ENCODE data around the gene NT5DC1.

NT5DC1 gene

GRCh38 chr6:116279232-116280160 is 178.8 kb downstream of the NT5DC1 start, which contains the start of gene TSPYL1:
TSS of gene TSPYL1 (minus strand) at chr6:116279930. CDS start at chr6:116279830, 100 bp downstream.
- peaks cover 62% of the 10 kb centered on the region for H3K79me2 ChIP-seq (ENCODE audit: insufficient read depth, low read length)

GRCh38 chr6:116280161-116280932 is 179.7 kb downstream of the NT5DC1 start:
- DNase-seq (no peak), ATAC-seq (ENCODE audit: insufficient read depth, low read depth) (no peak)
- no peaks in the 10 kb centered on the region for H3K27me3 ChIP-seq (ENCODE audit: insufficient read depth, low read length, poor library complexity)
- H3K4me3 ChIP-seq (ENCODE audit: low read depth in 1 of 2, low read length in 2 of 2) = peak overlapping the region; percentile 60 to 95; a peak in 3 of 4 replicates
- no peaks in the 10 kb centered on the region for H3K9me3 ChIP-seq (ENCODE audit: insufficient read depth, low read length, severe bottlenecking)
- peaks cover 25% of the 10 kb centered on the region for H4K20me1 ChIP-seq (ENCODE audit: insufficient read depth, low read length)
- H2AFZ ChIP-seq (ENCODE audit: low read depth, low read length) = peak overlapping the region; percentile 90
- H3K9ac ChIP-seq (ENCODE audit: low read depth, low read length) = peak overlapping the region; percentile 93
- H3K36me3 ChIP-seq (ENCODE audit: insufficient read depth, low read length) = peaks cover 36% of the 10 kb centered on the region
- peaks cover 54% of the 10 kb centered on the region for H3K79me2 ChIP-seq (ENCODE audit: insufficient read depth, low read length)
- H3K4me1 ChIP-seq (ENCODE audit: insufficient read depth, low read length) = peaks cover 51% of the 10 kb centered on the region
- TF ChIP-seq EZH2 (IDR thresholded peaks at IDR 0.05; ENCODE audit: borderline replicate concordance, low read depth, low read length, severe bottlenecking) (no peak), CTCF (IDR thresholded peaks at IDR 0.05; ENCODE audit: borderline replicate concordance, extremely low read depth, low read length, poor library complexity, severe bottlenecking) (no peak)
- H3K4me2 ChIP-seq (ENCODE audit: insufficient read depth, low read length) = peak overlapping the region; percentile 98
- H3K27ac ChIP-seq (ENCODE audit: low read length) = peak overlapping the region; percentile 92

More at GRCh38 chr6:116279232-116280160, 178.8 kb downstream of the NT5DC1 start, which contains the start of gene TSPYL1:
- H3K36me3 ChIP-seq (ENCODE audit: insufficient read depth, low read length) = peaks cover 43% of the 10 kb centered on the region
- no peaks in the 10 kb centered on the region for H3K27me3 ChIP-seq (ENCODE audit: insufficient read depth, low read length, poor library complexity)
- H3K9ac ChIP-seq (ENCODE audit: low read depth, low read length) = peak within 1 kb of the TSS; percentile 93
- peak; percentile 48 for TF ChIP-seq CTCF (IDR thresholded peaks at IDR 0.05; ENCODE audit: borderline replicate concordance, extremely low read depth, low read length, poor library complexity, severe bottlenecking)
- TF ChIP-seq EZH2 (IDR thresholded peaks at IDR 0.05; ENCODE audit: borderline replicate concordance, low read depth, low read length, severe bottlenecking) = no peak
- no peaks in the 10 kb centered on the region for H3K9me3 ChIP-seq (ENCODE audit: insufficient read depth, low read length, severe bottlenecking)
- peak within 1 kb of the TSS; percentile 60 to 95 for H3K4me3 ChIP-seq (ENCODE audit: low read depth in 1 of 2, low read length in 2 of 2)
- H3K4me1 ChIP-seq (ENCODE audit: insufficient read depth, low read length) = peaks cover 59% of the 10 kb centered on the region
- peak within 1 kb of the TSS; percentile 92 for H3K27ac ChIP-seq (ENCODE audit: low read length)
- H4K20me1 ChIP-seq (ENCODE audit: insufficient read depth, low read length) = peaks cover 28% of the 10 kb centered on the region
- peak within 1 kb of the TSS; percentile 90 for H2AFZ ChIP-seq (ENCODE audit: low read depth, low read length)
- peak; percentile 94 for DNase-seq
- peak within 1 kb of the TSS; percentile 98 for H3K4me2 ChIP-seq (ENCODE audit: insufficient read depth, low read length)
- ATAC-seq (ENCODE audit: insufficient read depth, low read depth) = peak; percentile 93

- Histone ChIP-seq H3K4me2 (ENCODE audit: insufficient read depth, low read length) (peak overlapping the region; percentile 98), H3K36me3 (ENCODE audit: insufficient read depth, low read length) (peaks cover 32% of the 10 kb centered on the region), H2AFZ (ENCODE audit: low read depth, low read length) (peak overlapping the region; percentile 90), H3K4me3 (ENCODE audit: low read depth in 1 of 2, low read length in 2 of 2) (peak overlapping the region; percentile 60 to 95; a peak in 3 of 4 replicates), H3K79me2 (ENCODE audit: insufficient read depth, low read length) (peaks cover 48% of the 10 kb centered on the region), H3K27me3 (ENCODE audit: insufficient read depth, low read length, poor library complexity) (no peaks in the 10 kb centered on the region), H3K9me3 (ENCODE audit: insufficient read depth, low read length, severe bottlenecking) (no peaks in the 10 kb centered on the region), H4K20me1 (ENCODE audit: insufficient read depth, low read length) (peaks cover 24% of the 10 kb centered on the region), H3K4me1 (ENCODE audit: insufficient read depth, low read length) (peaks cover 46% of the 10 kb centered on the region), H3K9ac (ENCODE audit: low read depth, low read length) (peak overlapping the region; percentile 93), H3K27ac (ENCODE audit: low read length) (peak overlapping the region; percentile 92)
- TF ChIP-seq CTCF (IDR thresholded peaks at IDR 0.05; ENCODE audit: borderline replicate concordance, extremely low read depth, low read length, poor library complexity, severe bottlenecking) (no peak), EZH2 (IDR thresholded peaks at IDR 0.05; ENCODE audit: borderline replicate concordance, low read depth, low read length, severe bottlenecking) (no peak)
- ATAC-seq (ENCODE audit: insufficient read depth, low read depth) (no peak), DNase-seq (no peak)
These were observed 180.3 kb downstream of the NT5DC1 start for GRCh38 chr6:116280933-116281316.
